ENCODE measurements around the gene RMND5B. TPM values are rescaled to one million over a fixed set of nuclear protein-coding genes. Genes with fewer than 3 reads are reported as not detected.
A peak's percentile ranks its signal among the peaks of the same experiment; 100 is the strongest.

The RMND5B gene
- total RNA-seq, 1 donor from 2014 or later: 39.5 TPM

DNA sequence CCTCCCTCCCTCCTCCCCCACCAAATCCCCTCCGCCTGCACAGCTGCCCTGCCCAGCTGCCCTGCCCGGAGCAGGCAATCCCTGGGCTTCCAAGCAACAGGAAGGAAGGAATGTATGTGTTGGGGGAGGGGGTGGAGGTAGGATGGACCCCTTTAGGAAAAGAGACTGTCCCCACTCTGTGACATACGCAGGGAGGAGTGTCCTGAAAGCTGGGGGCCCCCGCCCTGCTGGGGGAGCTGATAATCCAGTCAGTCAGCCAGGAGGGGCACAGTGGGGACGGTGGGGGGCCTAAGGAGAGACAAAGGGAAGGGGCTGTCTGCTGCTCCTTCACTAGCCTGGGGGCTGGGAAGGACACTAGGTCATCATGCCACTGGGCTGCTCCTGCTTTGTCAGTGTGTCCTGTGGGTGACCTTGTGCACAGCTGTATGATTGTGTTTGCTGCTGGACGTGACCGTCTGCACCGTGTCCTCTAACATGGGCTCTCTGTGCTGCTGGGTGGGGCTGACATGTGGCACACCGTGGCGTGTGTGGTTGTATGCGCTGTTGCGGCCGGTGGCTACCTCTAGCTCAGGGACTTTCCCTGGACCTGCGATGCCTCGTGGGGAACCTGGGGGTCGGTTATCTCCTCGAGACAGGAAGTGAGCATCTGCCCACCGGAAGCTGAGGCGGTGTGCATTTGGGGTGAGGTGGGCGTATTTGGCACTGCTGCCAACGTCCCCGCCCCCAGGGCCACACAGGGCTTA, 14.5 kb upstream of the RMND5B start:
- Mint-ChIP-seq H3K27ac (ENCODE audit: unreplicated experiment) (no peak overlapping the region), H3K36me3 (ENCODE audit: unreplicated experiment) (no peaks in the 10 kb centered on the region), H3K27me3 (ENCODE audit: unreplicated experiment) (peaks cover 3% of the 10 kb centered on the region), H3K4me1 (ENCODE audit: unreplicated experiment) (peaks cover 24% of the 10 kb centered on the region), H3K4me3 (ENCODE audit: unreplicated experiment) (no peak overlapping the region), H3K9me3 (ENCODE audit: unreplicated experiment) (no peaks in the 10 kb centered on the region)
- TF ChIP-seq, protein P1, sequence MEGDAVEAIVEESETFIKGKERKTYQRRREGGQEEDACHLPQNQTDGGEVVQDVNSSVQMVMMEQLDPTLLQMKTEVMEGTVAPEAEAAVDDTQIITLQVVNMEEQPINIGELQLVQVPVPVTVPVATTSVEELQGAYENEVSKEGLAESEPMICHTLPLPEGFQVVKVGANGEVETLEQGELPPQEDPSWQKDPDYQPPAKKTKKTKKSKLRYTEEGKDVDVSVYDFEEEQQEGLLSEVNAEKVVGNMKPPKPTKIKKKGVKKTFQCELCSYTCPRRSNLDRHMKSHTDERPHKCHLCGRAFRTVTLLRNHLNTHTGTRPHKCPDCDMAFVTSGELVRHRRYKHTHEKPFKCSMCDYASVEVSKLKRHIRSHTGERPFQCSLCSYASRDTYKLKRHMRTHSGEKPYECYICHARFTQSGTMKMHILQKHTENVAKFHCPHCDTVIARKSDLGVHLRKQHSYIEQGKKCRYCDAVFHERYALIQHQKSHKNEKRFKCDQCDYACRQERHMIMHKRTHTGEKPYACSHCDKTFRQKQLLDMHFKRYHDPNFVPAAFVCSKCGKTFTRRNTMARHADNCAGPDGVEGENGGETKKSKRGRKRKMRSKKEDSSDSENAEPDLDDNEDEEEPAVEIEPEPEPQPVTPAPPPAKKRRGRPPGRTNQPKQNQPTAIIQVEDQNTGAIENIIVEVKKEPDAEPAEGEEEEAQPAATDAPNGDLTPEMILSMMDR (IDR thresholded peaks at IDR 0.05): no peak
- no peak for DNase-seq (ENCODE audit: extremely low spot score, unreplicated experiment)

DNA sequence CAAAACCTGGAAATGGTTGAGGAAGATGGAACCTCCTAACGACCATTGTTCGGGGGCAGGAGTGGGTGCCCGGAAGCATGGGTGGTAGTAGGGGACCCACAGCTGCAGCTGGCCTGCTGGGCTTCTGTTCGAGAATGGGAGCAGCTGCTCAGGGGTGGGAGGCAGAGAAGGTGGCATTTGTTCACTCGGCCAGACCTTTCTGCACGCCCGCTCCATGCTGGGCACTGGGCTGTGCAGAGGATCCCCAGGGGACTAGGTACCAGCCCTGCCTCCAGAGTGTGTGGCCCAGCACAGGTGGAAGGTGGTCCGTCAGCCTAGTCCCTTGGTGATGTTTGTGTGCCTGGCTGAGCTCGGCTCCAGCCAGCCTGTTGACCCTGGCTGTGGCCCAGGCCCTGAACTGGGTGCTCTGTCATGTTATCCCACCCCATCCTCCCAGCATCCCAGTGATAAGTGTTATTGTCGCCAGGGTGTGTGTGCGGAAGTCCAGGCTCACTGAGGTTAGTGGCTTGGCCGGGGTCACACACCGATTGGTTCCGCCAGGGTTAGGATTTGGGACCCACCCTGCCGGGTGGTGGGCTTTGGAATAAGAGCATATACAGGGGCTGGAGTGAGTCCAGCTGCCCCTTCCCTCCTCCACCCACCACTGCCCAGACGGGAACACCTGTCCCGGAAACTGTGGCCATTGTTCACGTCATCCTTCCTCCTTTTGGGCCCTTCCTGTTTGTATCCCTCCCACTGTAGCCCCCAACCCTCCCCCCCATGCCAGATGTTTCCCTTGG, 12.7 kb upstream of the RMND5B start:
- TF ChIP-seq, protein P1 (IDR thresholded peaks at IDR 0.05): no peak
- H3K27ac Mint-ChIP-seq (ENCODE audit: unreplicated experiment): no peak overlapping the region
- H3K9me3 Mint-ChIP-seq (ENCODE audit: unreplicated experiment): no peaks in the 10 kb centered on the region
- no peaks in the 10 kb centered on the region for H3K36me3 Mint-ChIP-seq (ENCODE audit: unreplicated experiment)
- H3K4me3 Mint-ChIP-seq (ENCODE audit: unreplicated experiment): no peak overlapping the region
- H3K4me1 Mint-ChIP-seq (ENCODE audit: unreplicated experiment): peaks cover 19% of the 10 kb centered on the region
- no peaks in the 10 kb centered on the region for H3K27me3 Mint-ChIP-seq (ENCODE audit: unreplicated experiment)
- DNase-seq (ENCODE audit: extremely low spot score, unreplicated experiment): no peak

DNA sequence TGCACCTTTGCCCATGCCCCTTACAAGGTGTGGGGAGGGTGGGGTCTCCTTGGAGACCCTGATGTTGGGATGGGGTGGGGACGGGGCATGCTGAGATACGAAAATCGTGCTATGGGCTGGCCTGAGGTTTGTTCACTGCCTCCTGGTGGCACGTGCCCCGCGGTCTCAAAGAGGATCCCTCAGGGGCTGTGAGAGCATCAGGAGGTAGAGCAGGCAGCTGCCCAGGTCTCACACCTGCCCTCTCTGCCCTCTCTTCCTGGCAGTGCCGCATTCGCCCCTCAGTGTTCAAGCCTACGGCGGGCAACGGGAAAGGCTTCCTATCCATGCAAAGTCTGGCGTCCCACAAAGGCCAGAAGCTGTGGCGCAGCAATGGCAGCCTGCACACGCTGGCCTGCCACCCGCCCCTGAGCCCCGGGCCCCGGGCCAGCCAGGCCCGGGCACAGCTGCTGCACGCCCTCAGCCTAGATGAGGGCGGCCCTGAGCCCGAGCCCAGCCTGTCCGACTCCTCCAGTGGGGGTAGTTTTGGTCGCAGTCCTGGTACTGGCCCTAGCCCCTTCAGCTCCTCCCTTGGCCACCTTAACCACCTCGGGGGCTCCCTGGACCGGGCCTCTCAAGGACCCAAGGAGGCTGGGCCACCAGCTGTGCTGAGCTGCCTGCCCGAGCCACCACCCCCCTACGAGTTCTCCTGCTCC, 10.8 kb upstream of the RMND5B start:
- no peak for DNase-seq (ENCODE audit: extremely low spot score, unreplicated experiment)
- H3K4me1 Mint-ChIP-seq (ENCODE audit: unreplicated experiment): peaks cover 9% of the 10 kb centered on the region
- H3K9me3 Mint-ChIP-seq (ENCODE audit: unreplicated experiment): no peaks in the 10 kb centered on the region
- TF ChIP-seq, protein P1 (IDR thresholded peaks at IDR 0.05): no peak
- H3K4me3 Mint-ChIP-seq (ENCODE audit: unreplicated experiment): no peak overlapping the region
- H3K27ac Mint-ChIP-seq (ENCODE audit: unreplicated experiment): no peak overlapping the region
- no peaks in the 10 kb centered on the region for H3K27me3 Mint-ChIP-seq (ENCODE audit: unreplicated experiment)
- no peaks in the 10 kb centered on the region for H3K36me3 Mint-ChIP-seq (ENCODE audit: unreplicated experiment)

DNA sequence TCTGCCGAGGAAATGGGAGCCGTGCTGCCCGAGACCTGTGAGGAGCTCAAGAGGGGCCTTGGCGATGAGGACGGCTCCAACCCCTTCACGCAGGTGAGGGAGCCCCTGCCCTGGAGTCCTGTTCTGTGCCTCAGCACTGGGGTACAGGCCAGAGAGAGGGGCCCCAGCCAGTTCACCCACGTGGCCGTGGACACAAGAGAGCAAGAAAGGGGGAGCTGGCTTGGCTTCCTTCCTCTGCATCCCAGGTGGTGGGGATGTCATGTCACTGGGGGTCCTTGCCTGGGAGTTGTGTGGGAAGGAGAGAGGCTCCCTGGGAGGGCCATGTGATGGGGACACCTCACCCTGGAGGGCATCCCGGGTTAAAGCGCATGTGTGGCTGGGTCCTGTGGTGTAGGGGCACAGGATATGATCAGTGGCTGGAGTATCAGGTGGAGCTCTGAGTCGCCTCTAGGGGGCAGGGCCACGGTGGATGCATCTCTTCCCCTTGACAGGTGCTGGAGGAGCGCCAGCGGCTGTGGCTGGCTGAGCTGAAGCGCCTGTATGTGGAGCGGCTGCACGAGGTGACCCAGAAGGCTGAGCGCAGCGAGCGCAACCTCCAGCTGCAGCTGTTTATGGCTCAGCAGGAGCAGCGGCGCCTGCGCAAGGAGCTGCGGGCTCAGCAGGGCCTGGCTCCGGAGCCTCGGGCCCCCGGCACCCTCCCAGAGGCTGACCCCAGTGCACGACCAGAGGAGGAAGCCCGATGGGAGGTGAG, 10.0 kb upstream of the RMND5B start:
- TF ChIP-seq, protein P1 (IDR thresholded peaks at IDR 0.05): peak; percentile 43
- no peak overlapping the region for H3K4me3 Mint-ChIP-seq (ENCODE audit: unreplicated experiment)
- H3K36me3 Mint-ChIP-seq (ENCODE audit: unreplicated experiment): no peaks in the 10 kb centered on the region
- H3K9me3 Mint-ChIP-seq (ENCODE audit: unreplicated experiment): no peaks in the 10 kb centered on the region
- H3K27me3 Mint-ChIP-seq (ENCODE audit: unreplicated experiment): no peaks in the 10 kb centered on the region
- peaks cover 4% of the 10 kb centered on the region for H3K4me1 Mint-ChIP-seq (ENCODE audit: unreplicated experiment)
- no peak for DNase-seq (ENCODE audit: extremely low spot score, unreplicated experiment)
- H3K27ac Mint-ChIP-seq (ENCODE audit: unreplicated experiment): no peak overlapping the region
